HG02981 (cell line): Measurements from ENCODE around the gene SPOCK1.
"Not testable (repeated sequence)": the region's sequence is repeated elsewhere in the genome, so short reads cannot be mapped to it uniquely, and the experiment has no call there.

ENCODE experiments used
- ATAC-seq: cut with Tn5 transposase; IDR thresholded peaks from one replicate; pipeline ENCODE4 v1.9.1; 2021; ENCODE audit warnings: mild to moderate bottlenecking, moderate library complexity; ENCODE audit not compliant: unreplicated experiment

Gene SPOCK1

GRCh38 chr5:137399911-137400310 is 99.2 kb downstream of the SPOCK1 start:
- ATAC-seq = no peak

GRCh38 chr5:137398751-137399150 is 100.4 kb downstream of the SPOCK1 start:
- no peak for ATAC-seq

DNA sequence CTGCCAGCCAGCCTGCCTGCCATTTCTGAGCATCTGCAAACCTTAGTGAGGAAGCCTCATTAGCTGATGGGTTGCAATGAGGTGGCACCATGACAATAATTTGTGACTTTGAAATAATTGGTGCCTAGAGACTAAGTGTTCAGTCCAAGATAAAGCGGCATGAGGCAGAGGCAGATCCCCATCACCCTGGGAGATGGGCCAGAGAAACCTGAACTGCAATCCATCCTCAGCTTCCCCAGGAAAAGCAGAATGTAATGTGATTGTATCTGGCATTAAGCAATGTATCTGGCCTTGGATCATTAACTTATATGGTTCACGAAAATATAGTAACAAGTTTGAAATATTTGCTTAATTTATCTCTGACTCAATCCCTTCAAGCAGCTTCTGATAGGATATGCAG is 101.0 kb downstream of the SPOCK1 start:
- no peak for ATAC-seq

DNA sequence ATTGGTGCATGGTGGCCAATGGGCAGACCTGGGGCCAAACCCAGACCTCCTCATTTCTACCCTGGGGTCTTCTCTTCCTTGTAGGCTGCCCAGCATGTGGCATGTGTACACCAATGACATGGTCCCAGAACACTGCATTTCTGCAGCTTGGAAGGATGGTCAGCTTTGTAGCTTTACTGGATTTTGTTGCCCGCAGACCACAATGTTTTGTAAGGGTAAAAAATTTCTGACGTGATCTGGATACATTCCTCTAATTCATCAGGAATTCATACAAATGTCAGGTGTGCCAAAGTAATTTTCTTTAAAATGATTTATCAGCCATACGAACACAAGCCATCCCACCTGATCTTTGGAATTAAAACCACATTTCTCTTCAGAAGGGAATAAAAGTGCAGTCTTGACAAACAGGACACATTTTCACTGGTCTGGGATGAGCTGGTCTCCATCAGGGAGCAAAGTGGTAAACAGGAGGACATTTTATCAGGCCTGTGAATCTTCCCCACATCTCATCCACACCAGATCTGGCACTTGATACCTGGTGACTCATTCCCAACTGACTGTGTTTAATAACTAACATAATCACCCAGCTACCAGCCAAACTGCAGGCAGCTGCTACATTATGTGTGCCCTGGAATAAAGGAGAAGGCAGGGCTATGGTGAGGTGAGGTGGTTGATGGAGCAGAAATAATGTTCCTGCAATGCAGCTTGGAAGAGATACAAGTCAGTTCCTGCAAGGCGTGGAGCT is 103.9 kb downstream of the SPOCK1 start:
- no peak for ATAC-seq

DNA sequence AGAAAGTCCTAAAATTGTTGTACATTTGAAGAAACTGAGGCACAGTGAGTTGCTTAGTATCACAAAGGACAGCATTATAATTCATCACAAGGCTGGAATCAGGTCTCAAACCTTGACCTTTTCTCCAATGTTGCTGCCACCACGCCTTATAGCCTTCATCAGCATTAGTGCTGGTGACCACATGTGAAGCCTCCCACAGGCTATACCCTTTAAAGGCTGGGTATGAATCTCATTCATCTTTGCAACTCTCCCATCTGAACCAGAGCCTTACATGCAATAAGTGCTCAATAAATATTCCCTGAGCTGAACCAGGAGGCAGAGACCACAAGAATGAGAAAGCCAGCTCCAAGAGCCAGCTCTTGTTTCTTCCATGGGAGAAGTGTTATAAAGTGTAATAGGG is 104.7 kb downstream of the SPOCK1 start:
- ATAC-seq = no peak

DNA sequence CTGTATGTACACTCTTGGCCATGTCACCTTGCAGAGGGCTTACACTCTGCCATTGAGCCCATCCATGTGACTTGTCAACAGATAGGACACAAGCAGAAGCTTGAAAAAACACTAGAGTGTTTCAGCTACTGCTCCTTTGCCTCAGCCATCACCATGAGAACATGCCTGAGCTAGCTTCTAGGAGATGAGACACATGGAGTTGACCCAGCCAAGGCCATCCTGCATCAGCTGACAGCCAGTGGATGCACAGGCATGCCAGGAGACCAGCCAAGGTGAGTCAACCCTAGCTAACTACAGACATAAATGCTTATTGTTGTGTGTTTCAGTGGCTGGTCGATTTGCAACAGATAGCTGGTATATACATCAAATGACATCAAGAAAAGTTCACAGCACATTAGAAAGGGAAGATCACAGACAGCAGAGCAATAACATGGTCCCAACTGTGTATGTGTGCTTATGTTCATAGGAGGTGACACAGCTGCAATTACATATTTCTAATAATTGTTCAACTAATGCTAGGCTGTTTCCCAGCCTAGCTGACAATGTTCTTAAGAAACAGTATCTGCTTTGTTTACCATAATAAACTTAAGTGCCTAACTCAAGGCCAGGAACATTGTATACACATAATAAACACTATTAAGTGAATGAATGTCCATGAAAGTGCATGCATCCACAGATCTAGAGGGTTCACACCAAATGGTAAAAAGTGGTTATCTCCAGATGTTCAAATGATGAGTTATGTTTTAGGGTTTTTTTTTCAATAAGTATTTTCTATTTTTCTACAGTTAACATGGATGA is 105.7 kb downstream of the SPOCK1 start:
- ATAC-seq = no peak

GRCh38 chr5:137392261-137392660 is 106.9 kb downstream of the SPOCK1 start:
- ATAC-seq = no peak

DNA sequence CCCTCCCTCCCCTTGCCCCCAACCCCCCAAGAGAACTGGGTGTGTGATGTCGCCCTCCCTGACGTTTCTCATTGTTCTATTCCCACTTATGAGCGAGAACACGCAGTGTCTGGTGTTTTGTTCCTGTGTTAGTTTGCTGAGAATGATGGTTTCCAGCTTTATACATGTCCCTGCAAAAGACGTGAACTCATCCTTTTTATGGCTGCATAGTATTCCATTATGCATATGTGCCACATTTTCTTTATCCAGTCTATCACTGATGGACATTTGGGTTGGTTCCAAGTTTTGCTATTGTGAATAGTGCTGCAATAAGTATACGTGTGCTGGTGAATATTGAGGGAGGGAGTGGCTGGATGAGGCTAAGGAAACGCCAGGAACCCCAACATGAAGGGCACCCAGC is 108.1 kb downstream of the SPOCK1 start:
- ATAC-seq = not testable (repeated sequence)

GRCh38 chr5:137389042-137389441 is 110.1 kb downstream of the SPOCK1 start:
- no peak for ATAC-seq

- no peak for ATAC-seq
These were observed 114.1 kb downstream of the SPOCK1 start for GRCh38 chr5:137385064-137385463.

GRCh38 chr5:137383909-137384308 is 115.2 kb downstream of the SPOCK1 start:
- ATAC-seq = no peak

DNA sequence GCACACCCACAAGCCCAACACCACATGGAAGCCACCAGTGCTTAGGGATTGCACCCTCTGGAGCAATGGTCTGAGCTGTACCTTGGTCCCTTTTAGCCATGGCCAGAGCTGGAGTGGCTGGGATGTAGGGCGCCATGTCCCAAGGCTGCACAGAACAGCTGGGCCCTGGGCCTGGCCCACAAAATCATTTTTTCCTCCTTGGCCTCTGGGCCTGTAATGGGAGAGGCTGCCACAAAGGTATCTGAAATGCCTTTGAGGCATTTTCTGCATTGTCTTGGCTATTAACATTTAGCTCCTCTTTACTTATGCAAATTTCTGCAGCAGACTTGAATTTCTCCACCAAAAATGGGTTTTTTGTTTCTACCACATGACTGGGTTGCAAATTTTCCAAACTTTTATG is 117.6 kb downstream of the SPOCK1 start:
- ATAC-seq = no peak

- ATAC-seq = no peak
These were observed 119.4 kb downstream of the SPOCK1 start for GRCh38 chr5:137379555-137380286.

GRCh38 chr5:137375741-137376526 is 123.2 kb downstream of the SPOCK1 start:
- ATAC-seq = no peak

DNA sequence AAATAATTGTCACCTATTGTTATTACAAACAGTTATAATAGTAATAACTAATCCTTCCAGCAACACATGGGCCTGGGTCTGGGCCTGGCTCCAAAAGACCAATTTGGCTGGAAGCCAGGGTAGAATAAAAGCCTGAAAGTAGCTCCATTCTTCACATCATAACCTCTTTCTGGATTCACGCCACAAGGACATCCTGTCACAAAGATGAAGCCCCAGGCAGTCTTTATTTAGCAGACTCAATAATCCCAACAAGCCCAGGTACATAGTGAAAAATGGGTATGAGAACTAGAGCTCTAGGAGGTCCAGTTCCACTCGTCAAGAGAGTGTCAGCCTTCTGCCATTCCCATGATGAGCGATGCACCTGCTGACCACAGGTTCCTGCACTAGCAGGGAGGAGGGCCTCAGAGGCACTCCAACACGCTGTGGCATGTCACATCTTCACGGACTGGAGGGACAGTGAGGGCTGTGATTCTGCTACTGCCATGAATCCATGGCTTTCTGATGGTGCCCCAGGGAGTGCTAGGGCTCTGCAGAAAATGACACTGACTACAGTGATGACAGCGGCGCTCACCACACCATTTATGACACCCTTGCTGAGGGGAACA is 124.9 kb downstream of the SPOCK1 start:
- no peak for ATAC-seq

- no peak for ATAC-seq
These were observed 126.4 kb downstream of the SPOCK1 start for GRCh38 chr5:137372773-137373160.

DNA sequence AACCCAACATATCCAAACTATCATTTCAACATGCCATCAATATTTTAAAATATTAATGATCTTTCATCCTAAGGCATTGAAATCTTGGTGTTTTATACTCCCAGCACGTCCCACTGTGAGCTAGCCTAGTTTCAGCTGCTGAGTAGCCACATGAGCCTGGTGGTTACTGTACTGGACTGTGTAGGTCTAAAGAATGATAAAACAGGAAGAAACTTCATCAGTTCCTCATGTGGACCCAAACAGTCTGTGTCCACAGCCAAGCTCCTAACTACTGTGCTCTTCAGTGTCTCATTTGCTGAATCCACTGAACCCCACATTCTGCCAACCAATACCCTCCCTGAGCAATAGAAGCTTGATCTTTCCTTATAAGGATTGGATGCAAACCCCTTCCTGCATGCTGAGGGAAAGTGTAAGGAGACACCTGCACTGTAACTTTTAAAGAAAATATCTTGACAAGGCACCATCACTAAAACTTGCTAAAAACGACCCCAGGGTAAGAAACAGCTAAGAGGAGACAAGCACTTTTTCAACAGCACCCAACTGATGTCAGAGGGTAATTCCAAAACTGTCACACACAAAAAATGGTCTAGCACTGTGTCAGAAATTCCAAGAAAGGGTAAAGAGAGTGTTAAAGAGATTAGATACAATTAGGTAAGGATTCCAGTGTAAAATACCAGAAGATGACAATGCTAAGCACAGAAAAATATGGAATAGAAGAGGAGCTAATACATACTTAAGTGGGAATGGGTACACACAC is 126.9 kb downstream of the SPOCK1 start:
- ATAC-seq = no peak

- no peak for ATAC-seq
These were observed 128.7 kb downstream of the SPOCK1 start for GRCh38 chr5:137370096-137371071.

GRCh38 chr5:137368651-137369050 is 130.5 kb downstream of the SPOCK1 start:
- no peak for ATAC-seq
